ENCODE data around the gene PIP5K1C.
"Not testable (repeated sequence)": the region's sequence is repeated elsewhere in the genome, so short reads cannot be mapped to it uniquely, and the experiment has no call there.

PIP5K1C gene

DNA sequence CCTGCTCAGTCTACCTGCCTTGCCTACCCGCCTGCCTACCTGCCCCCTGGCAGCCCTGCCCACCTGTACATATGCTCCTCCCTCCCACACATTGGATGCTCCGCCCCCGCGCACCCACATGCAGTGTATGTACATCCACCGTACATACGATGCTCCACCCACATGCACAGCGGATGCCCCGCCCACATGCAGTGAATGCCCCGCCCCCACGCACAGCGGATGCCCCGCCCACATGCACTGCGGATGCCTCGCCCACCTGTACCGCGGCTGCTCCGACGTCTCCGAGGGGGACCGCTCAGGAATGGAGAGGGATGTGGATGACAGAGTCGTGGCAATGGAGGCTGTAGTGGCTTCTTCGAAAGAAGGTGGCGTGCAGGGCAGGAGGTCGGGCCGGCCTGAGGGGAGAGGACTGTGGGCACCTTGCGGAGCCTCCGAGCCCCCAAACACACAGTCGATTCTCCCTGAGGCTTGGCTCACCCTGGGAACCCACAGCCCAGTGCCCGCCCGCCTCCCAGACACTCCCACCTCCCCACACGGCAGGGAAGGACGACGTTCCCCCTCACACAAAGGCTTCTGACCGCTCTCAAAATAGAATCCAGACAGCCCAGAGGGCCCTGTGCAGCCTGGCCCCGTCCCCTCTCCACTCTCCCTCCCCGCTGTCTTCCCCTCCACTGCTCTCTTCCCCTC, 57.1 kb downstream of the PIP5K1C start:
- DNase-seq, result no peak

DNA sequence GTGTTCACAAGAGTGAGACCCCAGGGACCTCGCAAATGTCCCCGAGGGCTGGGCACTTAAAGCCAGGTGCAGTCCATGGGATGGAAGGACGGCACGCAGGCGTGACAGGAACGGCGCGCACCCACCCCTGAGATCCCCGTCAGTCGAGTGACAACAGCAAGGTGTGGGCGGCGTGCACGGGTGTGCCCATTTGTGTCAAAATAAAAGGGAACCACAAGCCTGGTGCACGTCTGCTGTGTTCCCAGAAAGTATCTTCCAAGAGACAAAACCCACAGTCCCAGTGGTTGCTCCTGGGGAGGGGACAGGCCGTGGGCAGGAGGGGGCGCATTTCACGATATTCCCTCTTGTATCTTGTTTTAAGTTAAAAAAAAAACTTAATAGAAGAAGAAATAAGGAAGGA, 58.0 kb downstream of the PIP5K1C start:
- DNase-seq, result no peak

DNA sequence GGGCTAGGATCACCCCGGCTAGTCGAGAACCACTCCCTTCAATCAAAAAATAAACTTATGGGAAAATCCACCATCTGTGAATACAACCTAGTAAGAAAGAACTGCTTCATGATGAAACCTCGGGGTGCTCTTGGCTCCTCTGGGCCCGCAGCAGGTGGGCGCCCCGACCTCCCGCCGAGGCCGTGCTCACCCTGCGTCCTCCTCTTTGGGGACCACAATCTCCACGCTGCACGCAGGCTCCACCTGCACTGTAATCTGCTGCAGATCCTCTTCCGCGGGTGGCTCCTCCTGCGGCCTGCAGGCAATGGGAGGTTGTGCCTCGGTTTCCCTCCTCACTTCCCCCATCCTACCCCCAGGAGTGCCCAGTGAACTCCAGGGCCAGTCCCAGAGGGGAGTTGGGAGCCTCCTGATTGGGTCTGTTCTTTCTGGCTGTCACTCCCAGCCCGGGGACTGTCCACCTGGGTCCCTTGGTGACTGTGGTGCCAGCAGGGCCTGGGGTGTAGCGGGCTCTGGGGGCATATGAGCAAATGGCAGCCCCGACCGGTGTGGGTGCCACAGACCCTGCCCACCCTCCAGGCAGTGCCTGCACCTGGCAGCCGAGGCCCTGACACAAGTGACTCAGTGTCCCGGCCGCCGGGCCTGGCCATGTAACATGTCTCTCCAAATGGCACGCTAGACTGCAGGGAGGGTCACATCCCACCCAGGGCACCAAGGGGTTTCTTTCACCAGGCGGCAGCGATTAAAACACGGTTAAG, 58.6 kb downstream of the PIP5K1C start:
- DNase-seq, result no peak

DNA sequence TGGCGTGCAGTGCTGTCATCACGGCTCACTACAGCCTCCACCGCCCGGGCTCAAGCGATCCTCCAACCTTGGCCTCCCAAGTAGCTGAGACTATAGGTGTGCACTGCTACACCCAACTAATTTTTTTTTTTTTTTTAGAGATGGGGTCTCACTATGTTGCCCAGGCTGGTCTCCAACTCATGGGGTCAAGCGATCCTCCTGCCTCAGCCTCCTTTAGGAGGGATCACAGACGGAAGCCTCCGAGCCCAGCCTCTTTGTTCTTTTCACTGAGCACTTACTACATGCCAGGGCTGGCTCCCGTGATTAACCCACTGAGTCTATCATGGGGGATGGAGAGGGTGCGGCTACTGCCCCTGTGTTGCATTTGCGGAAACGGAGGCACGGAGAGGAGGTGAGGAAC, 60.8 kb downstream of the PIP5K1C start:
- DNase-seq, result no peak

DNA sequence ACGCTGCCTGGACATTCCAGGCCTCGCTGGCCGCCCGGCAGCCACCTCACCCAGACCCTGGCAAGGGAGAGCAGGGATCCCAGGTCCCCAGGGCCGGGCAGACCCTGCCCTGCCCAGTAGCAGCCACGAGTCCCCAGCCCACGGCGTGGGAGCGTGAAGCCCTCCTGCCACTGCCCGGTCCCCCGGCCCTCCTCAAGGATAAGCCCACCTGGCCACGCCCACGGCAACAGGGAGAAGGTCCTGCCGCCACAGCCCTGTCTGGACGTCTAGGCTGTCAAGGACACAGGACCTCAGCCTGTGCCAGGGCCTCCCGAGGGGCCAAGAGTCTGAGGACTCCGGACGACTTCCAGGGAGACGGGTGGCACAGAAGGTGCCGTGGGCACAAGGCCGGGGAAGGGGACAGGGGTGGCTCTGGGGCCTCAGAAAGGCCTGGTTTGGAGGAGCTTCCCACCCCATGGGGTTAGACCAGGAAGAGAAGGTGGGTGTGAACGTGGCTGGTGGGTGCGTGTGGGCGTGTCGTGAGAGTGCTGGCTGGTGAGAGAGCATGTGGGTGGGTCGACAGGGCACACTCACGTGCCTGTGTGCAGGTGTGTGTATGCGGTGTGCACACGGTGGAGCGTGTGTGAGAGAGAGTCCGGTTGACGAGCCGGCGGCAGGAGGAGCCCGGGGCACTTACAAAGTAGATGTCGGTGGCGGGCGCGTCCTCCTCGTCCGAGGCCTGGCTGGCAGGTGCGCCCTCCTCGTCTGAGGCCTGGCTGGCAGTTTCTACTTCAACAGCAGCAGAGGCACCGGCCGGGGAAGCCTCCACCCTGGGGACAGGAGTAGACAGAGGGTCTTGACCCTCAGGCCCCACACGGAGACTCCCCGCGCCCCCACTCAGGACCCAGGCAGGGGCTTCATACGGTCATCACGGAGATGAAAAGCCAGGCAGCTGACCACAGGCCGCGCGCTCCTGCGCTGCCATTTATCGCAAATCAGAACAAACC, 61.8 kb downstream of the PIP5K1C start:
- DNase-seq, result no peak

DNA sequence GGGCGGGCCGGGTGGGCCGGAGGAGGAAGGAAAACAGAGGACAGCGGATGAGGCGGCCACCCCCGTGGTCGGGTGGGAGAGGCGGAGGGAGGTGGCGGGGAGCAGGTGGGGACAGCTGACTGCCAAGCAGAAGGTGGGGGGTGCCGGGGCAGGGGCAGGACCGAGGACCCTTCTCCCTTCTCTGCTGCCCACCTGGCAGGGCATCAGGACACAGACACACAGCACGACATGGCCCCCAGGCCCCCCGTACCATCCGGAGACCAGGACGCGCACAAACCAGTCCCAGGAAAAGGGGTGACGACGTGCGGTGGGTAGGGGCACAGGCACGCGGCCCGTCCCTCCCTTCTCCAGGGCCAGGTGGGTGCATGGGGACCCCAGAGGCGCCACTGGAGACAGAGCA, 62.6 kb downstream of the PIP5K1C start:
- no peak for DNase-seq

DNA sequence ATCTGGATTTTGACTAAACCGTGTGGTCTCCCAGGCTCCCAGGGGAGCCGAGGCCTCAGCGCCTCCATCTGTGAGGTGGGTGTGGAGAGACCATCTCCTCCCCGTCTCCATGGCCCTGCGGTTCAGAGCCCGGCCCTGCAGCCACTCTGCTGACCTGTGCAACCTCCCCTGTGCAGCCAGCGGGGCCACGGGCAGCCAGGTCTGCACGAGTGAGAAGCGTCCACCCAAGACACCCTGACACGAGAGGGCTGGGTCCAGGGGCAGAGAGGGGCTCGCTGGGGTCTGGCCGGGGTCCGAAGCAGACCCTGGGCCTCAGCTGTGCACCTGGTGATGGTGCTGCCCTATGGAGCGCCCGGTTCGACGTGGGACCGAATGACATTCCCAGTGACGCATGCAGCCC, 63.3 kb downstream of the PIP5K1C start:
- DNase-seq, result no peak

DNA sequence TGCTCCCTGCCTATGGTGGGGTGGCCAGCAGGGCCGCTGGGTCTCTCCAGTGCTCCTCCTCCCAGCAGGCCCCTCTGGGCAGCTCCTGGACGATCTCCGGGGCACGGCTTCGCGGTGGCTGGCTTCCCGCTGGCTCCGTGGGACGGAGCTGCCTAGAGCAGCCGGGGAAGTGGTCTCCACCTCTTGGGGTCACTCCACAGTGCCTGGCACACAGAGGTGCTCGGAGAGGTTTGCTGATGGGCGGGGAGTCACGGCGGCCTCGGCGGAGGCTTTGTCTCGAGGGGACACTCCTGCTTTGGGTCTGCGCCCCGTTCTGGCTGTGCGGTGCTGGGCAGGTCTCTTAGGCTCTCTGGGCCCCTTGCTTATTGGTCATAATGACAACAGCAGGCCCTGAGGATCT, 63.8 kb downstream of the PIP5K1C start:
- DNase-seq, result no peak

DNA sequence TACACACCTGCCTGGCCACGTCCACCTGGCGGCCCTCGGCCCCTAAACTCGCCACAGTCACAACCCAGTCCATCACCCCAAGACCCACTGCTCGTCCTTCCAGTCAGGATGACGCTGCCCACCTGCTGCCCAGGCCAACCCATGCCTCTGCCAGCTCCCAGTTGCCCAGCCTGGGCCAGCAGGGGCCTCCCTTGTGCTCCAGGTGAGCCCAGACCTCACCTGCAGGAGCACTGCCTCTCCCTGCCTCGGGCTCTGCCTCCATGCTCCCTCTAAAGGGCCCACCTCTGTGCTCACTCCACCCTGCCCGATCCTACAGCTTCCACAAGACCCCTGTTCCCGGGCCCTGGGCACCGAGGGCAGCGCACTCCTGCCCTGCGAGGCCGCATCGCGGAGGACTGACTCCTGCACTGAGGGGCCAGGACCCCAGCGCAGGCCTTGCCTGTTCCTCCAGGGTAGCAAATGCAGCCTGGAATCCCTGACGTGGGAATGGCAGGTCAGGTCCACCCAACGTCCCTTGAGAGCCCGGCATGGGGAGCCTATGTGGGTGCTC, 65.7 kb downstream of the PIP5K1C start:
- no peak for DNase-seq

DNA sequence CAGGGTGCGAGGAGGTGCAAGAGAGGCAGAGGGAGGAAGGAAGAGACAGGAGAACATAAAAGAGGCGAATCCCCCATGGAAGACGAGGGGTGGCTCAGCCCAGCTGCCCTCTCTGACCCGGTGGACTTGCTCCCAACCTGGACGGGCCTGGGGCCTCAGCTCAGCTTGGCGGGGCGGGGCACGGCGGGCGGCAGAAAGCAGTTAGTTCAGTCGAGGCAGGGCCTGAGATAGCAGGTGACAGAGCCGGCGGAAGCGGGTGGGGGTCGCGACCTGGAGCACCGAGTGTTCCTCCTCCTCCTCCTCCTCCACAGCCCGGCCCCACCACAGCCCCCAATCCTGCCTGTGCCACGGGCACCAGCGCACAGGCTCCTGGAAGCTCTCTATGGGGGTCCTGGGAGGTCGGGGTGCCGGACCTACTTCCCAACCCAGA, 66.7 kb downstream of the PIP5K1C start:
- DNase-seq, result no peak

DNA sequence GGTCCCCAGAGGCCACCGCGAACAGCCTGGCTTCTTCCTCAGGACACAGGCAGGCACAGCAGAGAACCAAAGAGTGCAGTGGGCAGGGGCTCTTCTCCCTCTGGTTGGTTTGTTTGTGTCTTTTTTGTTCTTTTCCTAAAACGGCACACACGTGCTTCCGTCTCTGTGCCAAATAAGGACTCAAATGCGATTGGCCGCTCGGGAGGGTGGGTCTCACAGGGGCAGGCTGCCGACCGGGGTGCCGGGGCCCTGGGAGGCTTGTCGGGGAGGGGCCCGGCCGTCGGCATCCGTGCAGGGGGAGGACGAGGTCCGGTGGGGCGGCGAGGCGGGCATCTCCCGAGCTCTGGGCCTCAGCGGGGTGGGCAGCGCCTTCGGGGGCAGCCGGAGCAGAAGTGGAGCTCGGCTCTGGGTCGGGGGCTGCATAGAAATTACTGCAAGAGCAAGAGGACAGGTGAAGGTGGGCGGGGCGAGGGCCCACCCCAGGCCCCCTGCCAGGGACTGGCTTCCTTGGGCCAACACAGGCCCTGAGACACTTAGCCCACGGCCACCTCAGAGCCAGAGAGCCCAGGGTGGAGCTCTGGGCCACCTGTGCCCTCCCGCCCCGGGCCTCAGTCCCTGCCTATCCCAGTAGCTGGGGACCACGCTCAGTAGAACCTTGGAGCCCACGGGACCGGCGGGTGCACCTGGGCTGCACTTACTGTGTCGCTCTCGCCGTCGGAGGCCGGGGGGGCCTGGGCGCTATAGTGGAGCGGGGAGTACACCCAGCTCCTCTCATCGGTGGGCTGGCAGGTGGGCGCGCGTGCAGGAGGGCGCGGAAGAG, 67.3 kb downstream of the PIP5K1C start:
- DNase-seq, result no peak

DNA sequence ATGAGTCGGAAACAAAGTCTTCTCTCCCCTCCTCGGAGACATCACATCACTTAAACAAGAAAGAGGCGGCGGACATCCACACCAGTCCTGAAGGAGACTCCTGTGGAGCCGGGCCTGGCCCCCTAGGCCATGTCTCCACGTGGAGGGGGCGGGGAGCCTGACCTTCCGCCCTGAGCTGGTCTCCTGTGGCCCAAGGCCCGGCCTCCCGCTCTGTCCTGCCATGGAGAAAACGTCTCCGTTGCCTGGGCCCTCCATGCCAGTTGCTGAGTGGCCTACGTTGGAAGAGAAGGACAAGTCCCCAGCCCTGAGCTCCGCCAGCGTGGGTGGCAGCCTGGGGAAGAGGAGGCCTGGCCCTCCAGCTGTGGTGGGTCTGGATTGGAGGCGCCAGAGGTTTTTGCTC, 68.2 kb downstream of the PIP5K1C start:
- no peak for DNase-seq

DNA sequence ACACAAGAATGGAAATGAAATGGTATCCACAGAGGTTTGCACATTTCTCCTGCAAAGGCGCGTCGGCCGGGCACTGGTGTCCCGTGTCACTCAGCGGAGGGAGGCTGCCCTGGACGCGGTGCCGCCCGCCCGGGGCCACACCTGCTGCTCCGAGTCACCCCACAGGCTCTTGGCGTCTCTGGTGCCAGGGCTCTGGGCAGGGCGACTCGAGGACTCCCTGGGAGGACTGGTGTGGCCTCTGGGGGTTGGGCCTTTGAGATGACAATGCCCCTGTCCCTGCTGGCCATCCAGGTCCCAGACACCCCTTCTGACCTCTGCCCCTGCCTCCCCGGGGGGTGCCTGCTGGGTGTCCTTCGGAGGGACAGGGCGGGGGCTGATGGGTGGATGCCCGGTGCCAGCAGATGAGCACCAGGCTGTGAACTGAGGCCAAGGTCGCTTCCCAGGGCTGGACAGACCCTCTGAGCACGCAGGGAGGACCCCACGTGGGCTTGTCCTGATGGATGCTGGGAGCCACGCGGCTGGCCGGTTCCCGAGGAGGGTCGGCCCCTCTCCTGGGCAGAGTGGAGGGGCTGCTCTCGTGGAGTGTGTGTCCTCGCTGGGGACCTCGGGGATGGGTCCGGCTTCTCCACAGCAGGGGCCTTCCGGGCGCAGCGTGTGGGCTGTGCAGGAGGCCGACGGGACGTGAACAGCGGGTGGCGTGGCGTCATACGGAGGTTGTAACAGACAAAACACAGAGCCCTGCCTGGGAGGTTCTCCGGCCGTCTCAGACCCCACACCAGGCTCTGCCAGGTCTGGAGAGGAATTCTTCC, 69.0 kb downstream of the PIP5K1C start:
- DNase-seq, result no peak

DNA sequence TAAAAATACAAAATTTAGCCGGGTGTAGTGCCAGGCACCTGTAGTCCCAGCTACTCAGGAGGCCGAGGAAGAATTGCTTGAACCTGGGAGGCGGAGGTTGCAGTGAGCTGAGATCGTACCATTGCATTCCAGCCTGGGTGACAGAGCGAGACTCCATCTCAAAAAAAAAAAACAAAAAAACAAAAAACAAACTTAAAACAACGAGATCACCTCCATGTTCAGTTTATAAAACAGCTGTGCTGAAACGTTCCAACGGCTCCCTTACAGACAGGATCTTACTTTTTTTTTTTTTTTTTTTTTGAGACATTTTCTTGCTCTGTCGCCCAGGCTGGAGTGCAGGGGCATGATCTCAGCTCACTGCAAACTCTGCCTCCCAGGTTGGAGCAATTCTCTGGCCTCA, 71.5 kb downstream of the PIP5K1C start:
- not testable (repeated sequence) for DNase-seq

DNA sequence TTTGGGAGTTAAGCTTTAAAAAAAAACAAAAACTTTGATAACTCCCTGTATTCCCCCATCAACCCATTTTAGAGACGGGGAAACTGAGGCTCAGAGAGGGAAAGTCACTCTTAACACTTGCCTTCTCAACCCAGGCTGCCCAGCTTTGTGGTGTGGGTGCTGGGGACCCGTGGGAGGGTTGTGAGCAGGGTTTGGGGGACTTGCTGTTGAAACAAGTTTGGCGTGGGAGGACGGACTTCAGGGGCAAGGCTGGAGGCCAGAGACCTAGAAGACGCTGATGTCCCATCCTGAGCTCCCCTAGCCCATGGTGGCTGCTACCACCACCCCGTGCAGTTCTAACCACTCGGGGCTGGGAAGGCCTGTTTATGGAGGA, 72.9 kb downstream of the PIP5K1C start:
- DNase-seq, result no peak

DNA sequence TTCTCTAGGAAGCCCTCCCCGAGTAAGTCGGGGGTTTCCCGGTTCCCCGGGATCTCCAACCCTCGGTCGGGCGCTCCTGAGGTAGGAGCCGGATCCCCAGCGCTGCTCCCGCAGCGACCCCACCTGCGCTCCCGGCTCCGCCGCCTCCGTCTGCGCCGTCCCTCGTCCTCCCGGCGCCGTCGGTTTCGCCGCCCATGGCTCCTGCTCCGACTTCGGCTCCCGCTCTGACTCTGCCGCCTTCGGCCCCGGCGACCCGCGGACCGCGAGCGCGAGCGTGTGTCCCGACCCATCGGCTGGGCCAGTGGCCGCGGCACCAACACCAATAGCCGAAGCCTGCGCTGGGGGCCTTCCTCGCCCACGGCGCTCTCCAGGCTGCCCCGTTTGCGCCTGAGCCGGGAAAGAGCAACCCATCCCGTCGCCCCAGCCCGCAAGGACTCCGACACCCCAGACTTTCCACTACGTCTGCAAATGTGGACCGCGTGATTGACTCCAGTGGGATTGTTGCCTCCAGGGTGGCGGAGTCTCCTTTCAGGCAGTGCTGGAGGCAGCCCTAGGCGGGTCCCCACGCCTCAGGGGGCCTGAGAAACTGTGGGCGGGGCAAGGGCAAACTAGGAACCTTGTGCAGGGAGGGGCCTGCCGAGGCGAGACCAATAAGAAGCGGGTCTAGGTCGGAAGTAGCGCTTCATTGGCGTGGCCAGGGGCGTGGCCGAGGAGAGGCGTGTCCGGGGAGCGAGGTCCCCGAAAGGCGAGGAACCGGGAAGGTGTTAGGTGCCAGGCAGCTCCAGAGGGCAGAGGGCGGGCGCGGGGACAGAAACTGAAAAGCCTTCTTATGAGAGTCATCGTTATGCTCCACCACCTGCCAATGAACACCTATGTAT, 73.6 kb downstream of the PIP5K1C start, which contains the start of gene CACTIN:
Gene CACTIN, minus strand, starts transcription at position 318 of the 878 bp plus-strand sequence. Its CDS starts 28 bp downstream, at position 290.
- DNase-seq, result peak; percentile 90

DNA sequence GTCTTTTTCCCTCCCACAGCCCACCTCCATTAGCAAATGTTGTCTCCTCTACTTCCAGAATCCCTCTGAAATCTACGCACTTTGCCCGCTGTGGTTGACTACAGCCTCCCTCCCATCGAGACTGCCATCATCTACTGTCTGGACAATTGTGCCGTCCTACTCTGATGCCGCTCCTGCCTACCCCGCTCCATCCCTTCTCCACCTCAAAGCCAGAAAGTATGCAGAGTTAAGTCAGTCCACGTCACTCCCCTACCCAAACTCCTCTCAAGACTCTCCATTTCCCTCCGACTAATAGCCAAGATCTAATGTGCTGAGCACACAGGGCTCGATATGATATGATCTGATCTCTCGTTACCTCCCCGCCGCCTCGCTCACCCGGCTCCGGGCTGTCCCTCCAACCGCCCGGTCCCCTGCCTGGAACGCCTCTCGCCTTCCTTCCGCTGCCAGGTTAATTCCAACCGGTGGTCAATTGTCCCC, 74.2 kb downstream of the PIP5K1C start:
- no peak for DNase-seq

DNA sequence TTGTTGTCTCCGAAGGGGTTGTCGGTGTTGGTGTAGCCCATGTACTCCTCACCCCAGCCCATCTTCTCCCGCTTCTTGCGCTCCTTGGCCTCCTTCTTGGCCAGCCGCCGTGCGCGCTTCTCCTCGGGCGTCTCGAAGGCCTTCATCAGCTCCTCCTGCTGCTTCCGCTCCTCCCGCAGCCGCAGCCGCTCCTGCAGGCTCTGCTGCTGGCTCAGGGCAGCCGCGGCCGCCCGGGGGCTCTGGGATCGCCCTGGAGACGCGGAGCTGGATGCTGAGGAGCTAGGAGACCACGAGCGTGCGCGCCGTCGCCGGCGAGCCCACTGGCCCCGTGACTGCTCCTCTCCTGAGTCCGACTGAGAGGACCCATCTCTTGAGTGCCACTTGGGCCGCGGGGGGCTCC, 76.6 kb downstream of the PIP5K1C start:
- DNase-seq, result no peak

DNA sequence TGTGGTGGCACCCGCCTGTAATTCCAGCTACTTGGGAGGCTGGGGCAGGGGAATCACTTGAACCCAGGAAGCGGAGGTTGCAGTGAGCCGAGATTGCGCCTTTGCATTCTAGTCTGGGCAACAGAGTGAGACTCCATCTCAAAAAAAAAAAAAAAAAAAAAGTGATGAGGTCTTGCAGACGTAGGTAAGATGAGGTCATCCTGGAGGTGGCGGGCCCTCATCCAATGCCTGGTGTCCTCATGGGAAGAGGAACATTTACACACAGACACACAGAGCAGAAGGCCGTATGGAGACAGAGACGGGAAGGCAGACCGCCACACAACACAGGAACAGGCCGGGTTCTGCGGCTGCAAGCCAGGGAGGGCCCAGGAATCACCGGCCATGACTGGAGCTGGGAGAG, 78.0 kb downstream of the PIP5K1C start:
- DNase-seq, result no peak

DNA sequence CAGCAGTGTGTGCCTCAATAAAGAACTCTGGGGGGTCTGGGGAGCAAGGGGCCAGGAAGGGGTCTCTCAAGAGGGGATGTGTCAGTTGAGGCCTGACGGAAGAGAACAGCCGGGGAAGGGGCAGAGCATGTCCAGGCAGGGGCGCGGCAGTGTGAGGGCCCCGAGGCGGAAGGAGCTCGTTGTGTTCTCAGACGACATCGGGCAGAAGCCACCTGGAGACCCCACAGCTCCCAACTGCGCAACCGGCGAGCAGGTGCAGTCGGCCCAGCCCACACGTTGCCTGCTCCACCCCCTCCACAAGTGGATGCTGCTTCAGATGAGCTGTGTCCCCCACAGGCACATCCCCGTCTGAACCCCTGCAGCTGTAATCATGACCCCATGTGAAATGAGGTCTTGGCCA, 78.6 kb downstream of the PIP5K1C start:
- DNase-seq, result no peak
